G401.6 (cell line): Measurements from ENCODE around the gene NDFIP1.

Source experiments
- FAIRE-seq: peaks from 2 replicates; lab custom pipeline; 2012; peaks lifted over from hg19 to GRCh38; lab: Jason Lieb, UNC

The NDFIP1 gene

DNA sequence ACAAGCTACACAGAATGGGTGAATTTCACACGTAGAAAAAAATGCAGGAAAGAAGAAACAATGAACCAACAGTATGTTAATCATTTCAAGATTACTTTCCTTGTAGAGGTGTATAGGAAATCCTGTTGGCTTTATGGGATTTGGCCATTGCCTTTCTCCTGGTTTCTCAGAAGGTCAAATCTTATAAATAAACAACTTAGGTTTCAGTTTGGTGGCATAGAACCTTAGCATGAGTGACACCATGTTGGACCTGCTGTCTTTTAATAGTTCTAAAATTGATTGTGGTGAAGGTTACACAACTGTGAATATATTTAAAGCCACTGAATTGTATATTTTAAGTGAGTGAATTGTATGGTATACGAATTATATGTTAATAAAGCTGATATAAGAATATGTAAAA lies 16.7 kb upstream of the NDFIP1 start:
- no peak for FAIRE-seq

DNA sequence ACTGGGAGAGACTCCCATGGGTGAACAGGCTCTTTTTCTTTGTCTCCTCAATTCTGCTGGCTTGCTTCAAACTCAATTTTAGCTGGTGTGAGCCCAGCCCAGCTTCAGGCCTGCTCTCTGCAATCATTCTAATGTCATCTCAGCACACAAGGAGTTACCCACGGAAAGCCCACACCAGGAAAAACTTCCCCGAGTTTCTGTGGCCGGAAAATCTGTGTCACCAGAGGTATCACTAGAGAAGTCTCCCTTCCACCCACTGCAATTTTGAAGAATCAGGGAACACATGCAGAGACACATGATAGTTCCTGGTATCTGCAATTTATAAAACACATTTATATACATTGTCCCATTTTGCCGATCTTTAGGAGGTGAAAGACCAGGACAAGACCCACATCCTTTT lies 13.5 kb upstream of the NDFIP1 start:
- no peak for FAIRE-seq

DNA sequence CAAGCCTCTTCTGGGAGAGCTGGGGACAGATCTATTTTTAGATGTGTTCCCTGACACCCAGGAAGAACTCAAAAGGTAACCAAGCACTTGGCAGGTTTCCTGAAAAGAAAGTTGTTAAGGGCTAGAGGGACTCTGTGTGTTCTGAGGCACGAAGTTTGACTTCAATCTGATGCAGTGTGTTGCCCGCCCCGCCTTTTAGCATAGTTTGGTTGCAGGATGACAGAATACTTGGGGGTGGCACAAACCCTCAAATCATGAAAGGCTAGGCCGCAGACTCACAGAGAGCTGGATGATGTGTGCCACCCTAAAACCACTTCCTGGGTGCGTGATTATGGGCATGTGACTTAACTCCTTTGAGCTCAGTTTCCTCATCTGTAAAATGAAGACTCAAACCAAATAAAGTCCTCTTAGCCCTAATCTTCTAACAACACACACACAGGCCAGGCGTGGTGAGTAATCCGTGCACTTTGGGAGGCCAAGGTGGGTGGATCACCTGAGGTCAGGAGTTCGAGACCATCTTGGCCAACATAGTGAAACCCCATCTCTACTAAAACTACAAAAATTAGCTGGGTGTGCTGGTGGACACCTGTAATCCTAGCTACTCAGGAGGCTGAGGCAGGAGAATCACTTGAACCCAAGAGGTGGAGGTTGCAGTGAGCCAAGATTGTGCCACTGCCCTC lies 12.8 kb upstream of the NDFIP1 start:
- FAIRE-seq, result no peak

DNA sequence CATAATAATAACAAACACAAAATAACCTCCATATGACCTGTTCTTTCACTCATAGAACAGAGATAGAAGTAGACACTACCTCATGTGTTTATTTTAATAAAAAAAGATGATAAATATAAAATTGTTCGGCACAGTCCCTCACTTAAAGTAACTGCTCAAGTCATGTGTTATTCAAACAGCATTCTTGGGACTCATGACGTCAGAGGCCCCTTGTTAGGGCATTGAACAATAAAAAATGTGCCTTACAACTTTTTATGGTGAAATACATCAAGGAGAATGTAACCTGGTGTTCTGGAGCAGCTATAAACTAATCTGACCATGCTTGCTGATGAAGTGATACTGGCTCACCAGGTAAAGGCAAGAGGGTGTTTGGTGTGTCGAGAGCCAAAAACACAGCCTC lies 12.2 kb upstream of the NDFIP1 start:
- no peak for FAIRE-seq

DNA sequence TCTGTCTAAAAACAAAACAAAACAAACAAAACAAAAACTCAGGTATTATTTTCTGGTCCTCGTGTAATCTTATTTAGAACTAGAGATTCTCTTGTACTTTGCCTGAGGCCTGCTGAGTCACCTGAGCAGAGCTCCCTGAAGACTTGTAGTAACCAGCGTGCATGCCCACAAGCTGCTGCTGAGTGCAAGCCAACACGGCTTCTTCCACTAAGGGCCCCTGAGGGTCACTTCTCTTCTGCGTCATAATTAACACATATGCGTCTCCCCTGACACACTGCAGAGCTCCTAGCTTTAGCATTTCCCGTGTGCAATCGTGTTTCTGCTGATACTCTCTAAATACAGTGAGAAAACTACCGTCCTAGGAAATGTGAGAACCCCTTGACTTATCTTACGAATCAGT lies 10.9 kb upstream of the NDFIP1 start:
- no peak for FAIRE-seq

DNA sequence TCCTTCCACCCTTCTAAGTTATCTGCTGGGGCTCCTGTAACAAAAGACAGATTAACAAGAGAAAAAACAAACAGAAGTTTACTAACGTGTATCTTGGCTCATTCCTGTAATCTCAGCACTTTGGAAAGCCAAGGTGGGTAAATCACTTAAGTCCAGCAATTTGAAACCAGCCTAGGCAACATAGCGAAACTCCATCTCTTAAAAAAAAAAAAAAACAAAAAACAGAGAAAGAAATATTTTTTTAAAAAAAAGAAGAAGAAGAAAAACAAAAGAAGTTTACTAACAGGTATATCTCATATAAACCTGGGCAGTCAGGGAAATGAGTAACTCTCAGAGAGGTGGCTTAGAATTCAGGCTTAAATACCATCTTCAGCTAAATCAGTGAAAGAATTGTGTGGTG lies 10.3 kb upstream of the NDFIP1 start:
- peak; percentile 21 for FAIRE-seq

DNA sequence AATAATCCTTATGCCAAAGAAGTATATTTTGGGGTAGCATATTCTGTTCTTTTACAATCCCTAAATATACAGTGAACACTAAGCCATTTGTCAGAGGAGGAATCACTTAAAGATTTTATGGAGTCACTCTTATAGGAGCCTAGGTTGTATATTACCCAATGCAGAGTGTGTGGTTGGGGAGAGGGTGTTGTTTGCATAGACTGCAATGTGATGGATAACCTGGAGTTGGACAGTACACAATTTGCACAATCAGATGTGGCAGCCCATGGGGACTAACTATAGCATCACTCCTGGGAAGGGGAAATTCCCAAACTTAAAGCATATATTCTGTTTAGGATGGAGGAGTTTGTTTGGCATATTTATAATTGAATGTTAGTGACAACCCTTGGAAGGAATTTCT lies 9.6 kb upstream of the NDFIP1 start:
- FAIRE-seq, result no peak

DNA sequence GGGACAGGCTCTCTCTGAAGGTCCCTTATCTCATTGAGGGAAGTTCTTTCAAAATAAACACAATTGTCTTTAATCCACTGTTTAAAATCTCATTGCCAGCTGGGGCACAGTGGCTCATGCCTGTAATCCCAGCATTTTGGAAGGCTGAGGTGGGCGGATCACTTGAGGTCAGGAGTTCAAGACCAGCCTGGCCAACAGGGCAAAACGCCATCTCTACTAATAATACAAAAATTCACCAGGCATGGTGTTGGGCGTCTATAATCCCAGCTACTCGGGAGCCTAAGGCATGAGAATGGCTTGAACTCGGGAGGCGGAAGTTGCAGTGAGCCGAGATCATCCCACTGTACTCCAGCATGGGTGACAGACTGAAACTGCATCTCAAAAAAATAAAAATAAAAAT lies 8.3 kb upstream of the NDFIP1 start:
- FAIRE-seq, result no peak

DNA sequence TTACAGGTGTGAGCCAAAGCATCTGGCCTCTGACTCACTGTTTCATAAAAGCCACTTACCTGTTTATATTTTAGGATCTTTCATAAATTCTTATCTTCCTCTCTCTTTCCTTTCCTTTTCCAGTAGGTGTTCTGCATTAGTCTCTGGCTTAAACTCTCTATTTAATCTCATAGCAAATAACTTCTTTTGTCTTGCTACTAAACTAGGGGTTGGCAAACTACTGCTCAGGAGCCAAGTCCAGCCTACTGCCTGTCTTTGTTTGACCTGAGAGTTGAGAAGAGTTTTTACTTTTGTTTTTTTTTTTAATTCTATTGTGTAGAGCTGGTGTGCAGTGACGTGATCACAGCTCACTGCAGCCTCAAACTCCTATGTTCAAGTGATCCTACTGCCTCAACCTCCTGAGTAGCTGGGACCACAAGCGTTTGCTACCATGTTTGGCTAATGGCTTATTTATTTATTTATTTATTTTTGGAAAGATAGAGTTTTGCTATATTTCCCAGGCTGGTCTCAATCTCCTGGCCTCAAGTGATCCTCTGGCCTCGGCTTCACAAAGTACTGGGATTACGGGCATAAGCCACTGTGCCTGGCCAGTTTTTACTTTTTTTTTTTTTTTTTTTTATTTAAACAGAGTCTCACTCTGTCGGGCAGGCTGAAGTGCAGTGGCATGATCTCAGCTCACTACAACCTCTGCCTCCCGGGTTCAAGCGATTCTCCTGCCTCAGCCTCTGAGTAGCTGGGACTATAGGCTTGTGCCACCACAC lies 5.4 kb upstream of the NDFIP1 start:
- FAIRE-seq, result no peak

DNA sequence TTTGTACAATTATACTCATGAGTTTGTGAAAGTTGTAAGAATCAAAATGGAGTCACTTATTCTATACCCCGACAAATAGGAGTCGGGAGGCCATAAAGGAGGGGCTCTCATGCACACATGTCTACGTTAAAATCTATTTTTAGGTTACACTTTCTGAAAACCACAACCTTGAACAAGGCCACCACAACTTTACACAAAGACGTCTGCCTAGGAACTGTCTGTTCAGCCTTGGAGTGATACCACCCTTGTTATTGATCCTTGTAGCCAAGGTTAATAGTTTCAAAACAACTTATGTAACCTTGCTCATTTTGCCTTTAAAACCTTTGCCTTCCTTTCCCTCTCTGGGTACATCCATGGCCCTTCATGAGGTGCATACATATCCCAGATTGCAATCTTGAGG lies 4.1 kb upstream of the NDFIP1 start:
- FAIRE-seq, result no peak

DNA sequence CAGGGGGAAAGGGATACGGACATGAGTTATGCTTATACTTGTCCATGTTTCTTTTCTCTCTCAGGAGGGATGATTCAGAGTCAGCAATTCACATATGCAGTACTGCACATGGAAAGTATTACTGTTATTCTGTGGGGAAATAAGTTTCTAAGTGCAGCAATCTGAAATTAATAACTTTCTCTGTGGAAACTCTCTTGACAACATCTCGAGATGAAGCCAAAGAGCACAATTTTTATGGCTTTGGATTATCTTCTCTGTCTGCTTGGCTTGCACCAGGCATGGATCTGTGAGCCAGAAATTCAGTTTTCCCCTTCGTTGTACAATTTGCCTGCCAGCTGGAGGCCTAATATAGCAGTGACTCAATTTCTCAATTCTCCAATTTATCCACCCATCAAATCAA lies 2.5 kb upstream of the NDFIP1 start:
- no peak for FAIRE-seq

DNA sequence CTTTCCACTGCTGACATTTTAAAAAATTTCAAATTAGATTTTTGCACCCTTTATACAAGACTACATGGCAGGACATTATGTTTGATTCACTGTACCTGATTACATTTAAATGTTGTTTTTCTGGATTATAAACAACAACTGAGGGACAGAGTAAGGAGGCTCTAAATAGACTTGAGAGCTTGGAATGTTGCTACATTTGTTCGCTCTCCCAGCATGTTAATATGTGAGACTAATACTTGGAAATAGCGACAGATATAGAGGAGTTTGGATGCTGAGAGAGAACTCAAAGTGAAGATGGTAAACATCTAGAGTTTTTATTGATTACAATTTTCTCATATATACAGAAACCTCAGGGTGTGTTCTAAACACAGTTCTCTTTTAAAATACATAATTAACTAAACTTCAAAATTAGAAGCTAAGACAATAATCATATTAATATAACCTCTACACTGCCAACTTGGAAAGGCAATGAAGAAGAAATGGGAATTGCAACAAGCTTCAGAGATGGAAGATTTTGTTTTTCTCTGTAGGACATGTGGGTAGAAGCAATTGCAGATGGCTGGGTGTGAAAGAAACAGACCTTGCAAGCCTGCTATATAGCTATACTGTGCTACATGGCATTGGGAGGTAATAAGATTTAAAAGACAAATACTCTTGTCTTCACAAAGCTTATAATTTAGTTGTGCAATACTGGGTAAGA lies 1.4 kb upstream of the NDFIP1 start:
- no peak for FAIRE-seq

DNA sequence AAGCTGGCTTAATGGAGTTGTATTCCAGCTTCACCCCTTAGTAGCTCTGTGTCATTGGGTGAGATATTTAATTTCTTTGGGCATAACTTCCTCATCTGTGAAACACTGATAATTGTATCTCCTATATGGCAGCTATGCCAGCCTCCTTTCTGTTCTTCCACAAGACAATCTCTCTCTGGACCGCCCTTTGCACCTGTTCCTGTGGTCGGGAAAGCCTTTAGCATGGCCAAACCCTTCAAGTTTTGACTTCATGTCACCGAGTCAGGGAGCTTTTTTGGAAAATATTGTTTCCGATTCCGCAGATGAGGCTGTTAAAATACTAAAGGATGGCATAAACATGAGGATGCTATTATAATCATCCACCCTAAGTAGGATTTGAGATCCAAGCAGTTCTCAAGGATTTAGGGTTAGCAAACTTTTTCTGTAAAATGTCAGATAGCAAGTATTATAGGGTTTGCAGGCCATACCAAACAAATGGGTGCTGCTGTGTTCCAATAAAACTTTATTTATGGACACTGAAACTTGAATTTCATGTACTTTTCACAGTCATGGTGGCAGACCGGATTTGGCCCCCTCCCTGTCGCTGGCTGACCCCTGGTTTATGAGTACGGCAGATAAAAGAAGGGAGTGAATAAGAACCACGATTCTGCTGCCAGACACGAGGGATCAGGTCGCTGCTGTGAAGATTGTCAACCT lies 695 bp upstream of the NDFIP1 start:
- FAIRE-seq, result no peak

DNA sequence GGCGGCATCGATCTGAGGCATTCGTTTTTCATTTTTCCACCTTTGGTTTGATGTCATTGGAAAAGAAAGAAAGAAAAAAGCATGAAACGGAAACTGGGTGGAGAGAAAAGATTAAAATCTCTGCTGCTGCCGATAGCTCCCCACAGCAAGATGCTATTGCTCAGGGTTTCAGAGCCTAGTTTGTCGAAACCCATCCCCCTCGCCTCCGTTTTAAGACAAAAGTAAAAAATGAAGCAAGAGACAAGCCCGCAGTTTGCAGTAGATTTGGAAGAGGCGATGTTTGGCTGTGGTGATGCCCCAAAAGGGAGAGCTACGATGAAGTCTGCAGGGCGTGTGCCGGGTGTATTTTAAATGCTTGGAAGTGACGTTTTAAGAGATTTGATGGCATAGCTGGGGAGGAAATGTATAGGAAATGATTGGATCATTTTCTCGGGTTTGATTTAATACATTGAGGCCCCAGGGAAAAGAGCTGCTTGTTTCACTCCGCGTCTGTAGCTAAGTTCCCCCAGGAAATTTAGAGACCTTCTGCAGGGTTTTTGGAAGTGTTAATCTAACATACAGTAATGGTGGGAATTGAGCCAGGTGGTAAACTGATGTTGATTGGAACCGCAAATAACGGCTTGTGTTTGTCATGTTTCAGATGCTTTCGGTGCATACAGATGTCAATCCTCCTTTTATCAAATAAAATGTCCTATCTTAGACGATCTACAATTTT lies 909 bp downstream of the NDFIP1 start:
- no peak for FAIRE-seq

DNA sequence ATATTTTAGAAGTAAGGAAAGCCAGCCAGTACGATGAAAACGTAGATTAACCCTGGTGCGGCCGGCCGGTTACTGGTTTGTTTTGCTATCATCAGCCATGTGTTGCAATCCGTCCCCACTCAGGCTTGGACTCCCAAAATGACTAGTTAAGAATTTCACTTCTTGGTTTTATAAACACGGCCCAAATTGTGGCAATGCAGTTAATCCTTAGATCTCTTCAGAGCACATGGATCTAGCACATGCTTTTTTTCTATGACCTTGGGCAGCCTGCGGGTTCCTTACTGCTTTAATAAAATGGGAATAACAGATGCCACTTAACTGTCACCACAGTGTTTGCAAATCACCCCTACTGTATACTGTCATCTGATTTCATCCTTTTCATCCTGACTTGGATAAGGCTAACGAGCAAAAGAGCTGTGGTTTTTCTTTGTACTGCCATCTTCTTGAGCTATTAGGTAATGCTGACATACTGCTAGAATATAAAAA lies 1.5 kb downstream of the NDFIP1 start:
- FAIRE-seq, result no peak

DNA sequence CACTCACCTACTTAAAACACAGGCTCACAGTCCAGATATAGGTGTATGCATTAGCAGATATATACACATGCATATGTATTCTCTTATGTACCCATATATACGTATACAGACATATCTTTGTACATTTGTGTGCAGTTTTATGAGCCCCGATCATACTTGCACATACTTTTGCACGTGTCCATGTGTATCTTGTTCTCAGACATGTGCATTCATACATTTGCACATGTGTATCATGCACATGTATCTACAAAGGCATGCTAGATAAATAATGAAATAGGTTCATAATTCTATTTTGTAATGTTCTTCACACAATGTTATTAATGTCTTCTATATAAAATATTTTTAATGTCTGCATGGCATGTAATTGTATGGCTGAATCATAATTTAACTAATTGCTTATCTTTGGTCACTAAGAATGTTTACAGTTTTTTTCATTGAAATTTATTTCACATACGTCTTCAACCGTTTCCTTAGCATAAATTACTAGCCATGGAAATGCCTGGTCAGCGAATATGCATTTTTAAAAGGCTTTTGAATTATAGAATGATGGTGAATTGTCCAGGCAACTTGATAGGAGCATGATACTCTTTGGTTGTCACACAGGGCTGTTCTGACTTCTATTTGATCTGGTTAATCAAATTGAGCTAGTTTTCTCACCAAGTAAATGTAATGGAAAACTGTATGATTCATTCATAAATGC lies 2.6 kb downstream of the NDFIP1 start:
- no peak for FAIRE-seq

DNA sequence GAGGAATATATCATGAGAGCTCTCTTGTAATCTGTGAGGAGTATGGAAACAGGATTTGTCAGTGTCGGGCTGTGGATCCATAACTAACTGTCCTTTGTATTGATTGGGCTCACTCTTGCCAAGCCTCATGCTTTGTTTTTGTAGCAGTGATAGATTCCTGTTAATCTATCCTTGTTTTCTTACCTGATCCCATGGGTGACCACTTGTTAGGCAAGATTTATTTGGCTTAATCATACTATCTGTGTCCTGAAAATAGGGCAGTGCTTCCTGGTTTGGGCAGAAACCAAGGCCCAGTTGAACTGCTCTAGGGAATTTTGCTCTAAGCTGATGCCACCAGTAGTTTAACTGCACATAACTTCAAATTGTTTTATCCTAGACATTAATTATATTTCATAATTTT lies 6.1 kb downstream of the NDFIP1 start:
- no peak for FAIRE-seq

DNA sequence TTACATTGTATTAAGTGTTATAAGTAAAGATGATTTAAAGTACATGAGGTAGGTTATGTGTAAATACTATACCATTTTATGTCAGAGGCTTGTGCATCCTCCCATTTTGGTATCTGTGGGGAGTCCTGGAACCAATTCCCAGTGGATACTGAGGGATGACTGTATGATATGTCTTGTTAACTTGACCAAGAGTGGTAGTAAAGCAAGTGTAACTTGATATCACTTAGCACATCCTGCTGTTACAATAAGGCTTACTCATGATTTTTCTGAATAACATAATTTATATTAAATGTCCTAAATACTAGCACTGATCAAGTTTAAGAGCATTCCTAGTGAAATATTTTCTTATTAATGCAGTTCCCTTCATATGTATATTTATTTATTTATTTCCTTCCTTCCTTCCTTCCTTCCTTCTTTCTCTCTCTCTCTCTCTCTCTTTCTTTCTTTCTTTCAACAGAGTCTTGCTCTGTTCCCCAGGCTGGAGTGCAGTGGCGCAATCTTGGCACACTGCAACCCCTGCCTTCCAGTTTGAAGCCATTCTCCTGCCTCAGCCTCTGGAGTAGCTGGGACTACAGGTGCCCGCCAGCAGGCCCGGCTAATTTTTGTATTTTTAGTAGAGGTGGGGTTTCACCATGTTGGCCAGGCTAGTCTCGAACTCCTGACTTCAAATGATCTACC lies 7.5 kb downstream of the NDFIP1 start:
- FAIRE-seq, result no peak

DNA sequence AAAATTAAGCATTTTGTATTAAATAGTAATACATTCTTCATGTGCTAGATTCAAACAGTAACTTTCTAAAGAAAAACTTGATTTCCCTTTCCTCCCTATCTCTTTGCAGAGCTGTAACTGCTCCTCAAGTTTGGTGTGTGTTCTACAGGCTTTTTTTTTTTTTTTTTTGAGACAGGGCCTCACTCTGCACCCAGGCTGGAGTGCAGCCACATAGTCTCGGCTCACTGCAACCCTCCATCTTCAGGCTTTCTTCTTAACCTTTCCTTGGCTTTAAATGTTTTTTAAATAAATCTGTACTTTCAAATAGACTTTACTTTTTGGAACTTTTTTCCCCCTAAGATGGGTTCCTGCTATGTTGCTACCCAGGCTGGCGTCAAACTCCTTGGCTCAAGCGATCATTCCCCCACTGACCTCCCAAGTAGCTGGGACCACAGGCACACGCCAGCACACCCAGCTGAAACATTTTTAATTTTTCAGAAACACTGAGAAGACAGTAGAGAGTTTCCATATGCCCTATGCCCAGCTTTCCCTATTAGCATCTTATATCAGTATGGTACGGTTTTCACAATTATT lies 9.1 kb downstream of the NDFIP1 start:
- FAIRE-seq, result no peak

DNA sequence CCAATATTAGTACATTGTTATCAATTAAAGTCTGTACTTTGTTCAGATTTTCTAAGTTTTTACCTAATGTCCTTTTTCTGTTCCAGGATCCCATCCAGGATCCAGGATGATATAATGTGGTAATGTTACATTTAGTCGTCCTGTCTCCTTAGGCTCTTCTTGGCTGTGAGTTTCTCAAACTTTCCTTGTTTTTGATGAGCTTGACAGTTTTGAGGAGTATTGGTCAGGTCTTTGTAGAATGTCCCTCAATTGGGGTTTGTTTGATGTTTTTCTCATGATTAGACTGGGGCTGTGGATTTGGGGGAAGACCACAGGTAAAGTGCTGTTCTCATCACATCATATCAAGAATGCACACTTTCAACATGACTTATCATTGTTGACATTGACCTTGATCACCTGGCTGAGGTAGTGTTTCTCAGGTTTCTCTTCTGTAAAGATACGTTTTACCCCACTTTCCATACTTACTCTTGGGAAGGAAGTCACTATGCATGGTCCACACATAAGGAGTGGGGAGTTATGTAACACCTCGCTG lies 9.6 kb downstream of the NDFIP1 start:
- FAIRE-seq, result no peak
